ENCODE data around the gene CPNE5. TPM values are rescaled to one million over a fixed set of nuclear protein-coding genes. Genes with fewer than 3 reads are reported as not detected.

The CPNE5 gene
- total and polyA plus RNA-seq, 2 of the 4 experiments (the other 2 are of a cell fraction) = 0.07 TPM; not detected in 1

DNA sequence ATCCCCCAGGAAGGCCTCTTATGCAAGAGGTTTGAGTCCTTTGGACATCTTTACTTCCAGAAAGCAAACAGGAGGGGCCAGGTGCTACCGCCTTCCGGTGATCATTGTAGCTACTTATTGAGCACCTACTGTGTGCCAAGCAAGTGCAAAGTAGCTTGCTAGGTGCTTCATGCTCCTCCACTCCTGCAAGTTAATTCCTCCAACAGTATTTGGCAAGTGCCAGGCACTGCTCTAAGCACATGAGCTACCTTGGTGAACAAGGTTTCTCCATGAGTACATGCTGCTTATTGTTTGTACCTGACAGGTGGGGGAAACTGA is 2.3 kb downstream of the CPNE5 start:
- Histone ChIP-seq H4K91ac (ENCODE audit: insufficient read depth, low read depth, low read length) (no peak overlapping the region), H3K4me2 (ENCODE audit: low read depth, low read length) (no peak overlapping the region), H3K23ac (ENCODE audit: low read depth, low read length) (no peak overlapping the region), H3K4me3 (ENCODE audit: insufficient read depth, low read depth, low read length) (no peak overlapping the region), H3K56ac (ENCODE audit: extremely low read depth, insufficient read depth, low read length) (no peak overlapping the region), H3K4me1 (ENCODE audit: control insufficient read depth, insufficient read depth, low read length) (peaks cover 8% of the 10 kb centered on the region; the same call in 1 of the 2 replicates), H4K20me1 (ENCODE audit: insufficient read depth, low read length) (no peaks in the 10 kb centered on the region), H4K8ac (ENCODE audit: low read depth in 2 of 2, low read length in 2 of 2) (no peak overlapping the region), H3K9ac (ENCODE audit: low read depth, low read length) (no peak overlapping the region), H2BK20ac (ENCODE audit: low read depth, low read length) (no peak overlapping the region), H3K27me3 (ENCODE audit: control insufficient read depth, insufficient read depth, low read length) (peaks cover 60% of the 10 kb centered on the region), H3K9me3 (ENCODE audit: control insufficient read depth, insufficient read depth, low read length) (no peaks in the 10 kb centered on the region), H3K9me1 (ENCODE audit: insufficient read depth, low read length) (no peaks in the 10 kb centered on the region), H2BK120ac (ENCODE audit: low read depth, low read length) (no peak overlapping the region), H3K18ac (ENCODE audit: low read depth, low read length) (no peak overlapping the region), H2BK5ac (ENCODE audit: low read depth, low read length, poor library complexity, severe bottlenecking) (no peak overlapping the region), H4K5ac (ENCODE audit: low read depth, low read length) (no peak overlapping the region), H3K27ac (ENCODE audit: insufficient read depth, low read length) (no peak overlapping the region), H2BK15ac (ENCODE audit: low read depth, low read length) (no peak overlapping the region), H2AK5ac (ENCODE audit: low read depth, low read length) (no peak overlapping the region), H3K4ac (ENCODE audit: low read depth, low read length) (no peak overlapping the region), H2AFZ (replicated peaks; ENCODE audit: low read length, poor library complexity) (no peak overlapping the region), H3K36me3 (ENCODE audit: control insufficient read depth, insufficient read depth, low read length) (no peaks in the 10 kb centered on the region), H3K79me1 (ENCODE audit: low read depth in 1 of 2, low read length in 2 of 2) (no peaks in the 10 kb centered on the region), H2AK9ac (replicated peaks; ENCODE audit: low read depth, low read length, poor library complexity) (no peak overlapping the region), H3K14ac (replicated peaks; ENCODE audit: low read depth, low read length) (no peak overlapping the region)
- POLR2A ChIA-PET (ENCODE audit: unreplicated experiment) = no interaction called here
- 100% methylated on average over 2 of the region's 2 CpGs; no CpG with 5 or more reads in 1 of the 2 experiments for WGBS, 2 experiments (ENCODE audit: extremely low coverage in 2 of 2, insufficient read length in 1 of 2)
- no peak for TF ChIP-seq SMC3 (IDR thresholded peaks at IDR 0.05; ENCODE audit: low read depth, low read length)
- TF ChIP-seq USF2 (IDR thresholded peaks at IDR 0.05; ENCODE audit: low read depth, low read length) = no peak
- TF ChIP-seq RFX5 (IDR thresholded peaks at IDR 0.05; ENCODE audit: low read depth, low read length) = no peak
- no peak for TF ChIP-seq FOS (IDR thresholded peaks at IDR 0.05; ENCODE audit: low read depth, low read length)
- TF ChIP-seq MAFK (IDR thresholded peaks at IDR 0.05; ENCODE audit: low read depth, low read length) = no peak
- no peak for TF ChIP-seq BHLHE40 (IDR thresholded peaks at IDR 0.05; ENCODE audit: low read depth, low read length)
- no peak for TF ChIP-seq RAD21 (IDR thresholded peaks at IDR 0.05; ENCODE audit: low read length)
- TF ChIP-seq, protein P1, sequence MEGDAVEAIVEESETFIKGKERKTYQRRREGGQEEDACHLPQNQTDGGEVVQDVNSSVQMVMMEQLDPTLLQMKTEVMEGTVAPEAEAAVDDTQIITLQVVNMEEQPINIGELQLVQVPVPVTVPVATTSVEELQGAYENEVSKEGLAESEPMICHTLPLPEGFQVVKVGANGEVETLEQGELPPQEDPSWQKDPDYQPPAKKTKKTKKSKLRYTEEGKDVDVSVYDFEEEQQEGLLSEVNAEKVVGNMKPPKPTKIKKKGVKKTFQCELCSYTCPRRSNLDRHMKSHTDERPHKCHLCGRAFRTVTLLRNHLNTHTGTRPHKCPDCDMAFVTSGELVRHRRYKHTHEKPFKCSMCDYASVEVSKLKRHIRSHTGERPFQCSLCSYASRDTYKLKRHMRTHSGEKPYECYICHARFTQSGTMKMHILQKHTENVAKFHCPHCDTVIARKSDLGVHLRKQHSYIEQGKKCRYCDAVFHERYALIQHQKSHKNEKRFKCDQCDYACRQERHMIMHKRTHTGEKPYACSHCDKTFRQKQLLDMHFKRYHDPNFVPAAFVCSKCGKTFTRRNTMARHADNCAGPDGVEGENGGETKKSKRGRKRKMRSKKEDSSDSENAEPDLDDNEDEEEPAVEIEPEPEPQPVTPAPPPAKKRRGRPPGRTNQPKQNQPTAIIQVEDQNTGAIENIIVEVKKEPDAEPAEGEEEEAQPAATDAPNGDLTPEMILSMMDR (conservative IDR thresholded peaks at IDR 0.05; ENCODE audit: low read depth, low read length) = no peak
- TF ChIP-seq NFE2L2 (IDR thresholded peaks at IDR 0.05; ENCODE audit: low read depth, low read length) = no peak
- no peak for TF ChIP-seq CHD1 (IDR thresholded peaks at IDR 0.05; ENCODE audit: low read depth, low read length)
- no peak for TF ChIP-seq POLR2A (IDR thresholded peaks at IDR 0.05; ENCODE audit: low read depth, low read length)
- TF ChIP-seq, protein P2, sequence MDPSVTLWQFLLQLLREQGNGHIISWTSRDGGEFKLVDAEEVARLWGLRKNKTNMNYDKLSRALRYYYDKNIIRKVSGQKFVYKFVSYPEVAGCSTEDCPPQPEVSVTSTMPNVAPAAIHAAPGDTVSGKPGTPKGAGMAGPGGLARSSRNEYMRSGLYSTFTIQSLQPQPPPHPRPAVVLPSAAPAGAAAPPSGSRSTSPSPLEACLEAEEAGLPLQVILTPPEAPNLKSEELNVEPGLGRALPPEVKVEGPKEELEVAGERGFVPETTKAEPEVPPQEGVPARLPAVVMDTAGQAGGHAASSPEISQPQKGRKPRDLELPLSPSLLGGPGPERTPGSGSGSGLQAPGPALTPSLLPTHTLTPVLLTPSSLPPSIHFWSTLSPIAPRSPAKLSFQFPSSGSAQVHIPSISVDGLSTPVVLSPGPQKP (IDR thresholded peaks at IDR 0.05; ENCODE audit: borderline replicate concordance, low read depth, low read length) = no peak
- TF ChIP-seq CEBPB (IDR thresholded peaks at IDR 0.05; ENCODE audit: low read depth, low read length) = no peak
- no peak for TF ChIP-seq RCOR1 (IDR thresholded peaks at IDR 0.05; ENCODE audit: insufficient replicate concordance, low read length)
- TF ChIP-seq MAZ (IDR thresholded peaks at IDR 0.05; ENCODE audit: borderline replicate concordance, low read depth, low read length) = no peak
- no peak for TF ChIP-seq MXI1 (IDR thresholded peaks at IDR 0.05; ENCODE audit: borderline replicate concordance, low read depth, low read length)
- CTCF ChIA-PET = interaction anchor here (1.6 kb wide), 1 partner anchor 181 kb away, joined by 4 read pairs; no protein-coding TSS in a partner anchor
- DNase-seq (no peak), ATAC-seq (ENCODE audit: low read depth) (no peak)
- in situ Hi-C loops (cut with MboI; ENCODE audit: low sequenced_read_pairs) = no loop called here
- intact Hi-C loops (cut with micrococcal nuclease) = loop anchor here (5.0 kb wide), 1 partner anchor 45 kb away; no protein-coding TSS in a partner anchor
- BruUV-seq (replicated peaks) = no TSS peak
- dilution Hi-C loops (cut with HindIII; ENCODE audit: low sequenced_read_pairs, unreplicated experiment) = no loop called here
